ENCODE data around the gene HASPIN. TPM values are rescaled to one million over a fixed set of nuclear protein-coding genes. Genes with fewer than 3 reads are reported as not detected.

HASPIN gene
- total RNA-seq, 1 experiment from 2014 or later = 26.8 TPM

GRCh38 chr17:3765981-3766380, 42.3 kb downstream of the HASPIN start:
- H3K4me3 ChIP-seq = no peak overlapping the region
- H3K79me2 ChIP-seq (ENCODE audit: low read depth) = no peaks in the 10 kb centered on the region
- no peaks in the 10 kb centered on the region for H3K27me3 ChIP-seq (ENCODE audit: insufficient read depth, low read depth)
- intact Hi-C loops (cut with micrococcal nuclease; ENCODE audit: unreplicated experiment) = no loop called here
- POLR2A ChIA-PET (ENCODE audit: unreplicated experiment) = no interaction called here
- H3K4me2 ChIP-seq = no peak overlapping the region
- H3K9me2 ChIP-seq (ENCODE audit: insufficient read depth) = no peaks in the 10 kb centered on the region
- H3K27ac ChIP-seq = no peak overlapping the region
- BruUV-seq (replicated peaks) = no TSS peak
- no peaks in the 10 kb centered on the region for H3K36me3 ChIP-seq (ENCODE audit: low read depth)
- CTCF ChIA-PET = interaction anchor here (0.7 kb wide), 1 partner anchor 15 kb away, joined by 5 read pairs; no protein-coding TSS in a partner anchor
- no peaks in the 10 kb centered on the region for H4K20me1 ChIP-seq (ENCODE audit: insufficient read depth)
- H3K4me1 ChIP-seq (replicated peaks; ENCODE audit: insufficient read depth) = no peaks in the 10 kb centered on the region
- no peaks in the 10 kb centered on the region for H3K9me3 ChIP-seq (ENCODE audit: insufficient read depth, low read depth)
- DNase-seq = no peak
- H2AFZ ChIP-seq = no peak overlapping the region
- H3F3A ChIP-seq (ENCODE audit: insufficient read depth, low read depth) = no peaks in the 10 kb centered on the region
- TF ChIP-seq, protein P1, sequence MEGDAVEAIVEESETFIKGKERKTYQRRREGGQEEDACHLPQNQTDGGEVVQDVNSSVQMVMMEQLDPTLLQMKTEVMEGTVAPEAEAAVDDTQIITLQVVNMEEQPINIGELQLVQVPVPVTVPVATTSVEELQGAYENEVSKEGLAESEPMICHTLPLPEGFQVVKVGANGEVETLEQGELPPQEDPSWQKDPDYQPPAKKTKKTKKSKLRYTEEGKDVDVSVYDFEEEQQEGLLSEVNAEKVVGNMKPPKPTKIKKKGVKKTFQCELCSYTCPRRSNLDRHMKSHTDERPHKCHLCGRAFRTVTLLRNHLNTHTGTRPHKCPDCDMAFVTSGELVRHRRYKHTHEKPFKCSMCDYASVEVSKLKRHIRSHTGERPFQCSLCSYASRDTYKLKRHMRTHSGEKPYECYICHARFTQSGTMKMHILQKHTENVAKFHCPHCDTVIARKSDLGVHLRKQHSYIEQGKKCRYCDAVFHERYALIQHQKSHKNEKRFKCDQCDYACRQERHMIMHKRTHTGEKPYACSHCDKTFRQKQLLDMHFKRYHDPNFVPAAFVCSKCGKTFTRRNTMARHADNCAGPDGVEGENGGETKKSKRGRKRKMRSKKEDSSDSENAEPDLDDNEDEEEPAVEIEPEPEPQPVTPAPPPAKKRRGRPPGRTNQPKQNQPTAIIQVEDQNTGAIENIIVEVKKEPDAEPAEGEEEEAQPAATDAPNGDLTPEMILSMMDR (conservative IDR thresholded peaks at IDR 0.05) = no peak
- no peak for TF ChIP-seq EZH2 (IDR thresholded peaks at IDR 0.05; ENCODE audit: low read depth)

DNA sequence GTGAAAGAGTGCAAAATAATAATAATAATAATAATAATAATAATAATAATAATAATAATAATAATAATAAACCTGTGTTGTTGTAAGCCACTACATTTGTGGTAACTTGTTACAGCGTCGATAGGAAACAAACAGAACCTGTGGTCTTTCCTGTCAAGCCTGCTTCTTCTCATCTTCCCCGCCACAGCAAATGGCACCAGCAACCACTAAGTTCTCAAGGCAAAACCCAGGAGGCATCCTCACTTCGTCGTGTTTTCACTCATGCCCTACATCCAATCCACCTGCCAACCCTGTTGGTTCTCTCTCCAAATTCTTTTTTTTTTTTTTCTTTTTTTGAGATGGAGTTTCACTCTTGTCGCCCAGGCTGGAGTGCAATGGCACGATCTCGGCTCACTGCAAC, 43.1 kb downstream of the HASPIN start:
- Histone ChIP-seq H3K9me2 (ENCODE audit: insufficient read depth) (no peaks in the 10 kb centered on the region), H3K4me1 (replicated peaks; ENCODE audit: insufficient read depth) (no peaks in the 10 kb centered on the region), H3K27me3 (ENCODE audit: insufficient read depth, low read depth) (no peaks in the 10 kb centered on the region), H3K79me2 (ENCODE audit: low read depth) (no peaks in the 10 kb centered on the region), H3K27ac (no peak overlapping the region), H2AFZ (no peak overlapping the region), H3K9me3 (ENCODE audit: insufficient read depth, low read depth) (no peaks in the 10 kb centered on the region), H3F3A (ENCODE audit: insufficient read depth, low read depth) (no peaks in the 10 kb centered on the region), H3K36me3 (ENCODE audit: low read depth) (no peaks in the 10 kb centered on the region), H3K4me2 (no peak overlapping the region), H4K20me1 (ENCODE audit: insufficient read depth) (no peaks in the 10 kb centered on the region), H3K4me3 (no peak overlapping the region)
- BruUV-seq (replicated peaks) = no TSS peak
- TF ChIP-seq EZH2 (IDR thresholded peaks at IDR 0.05; ENCODE audit: low read depth) = no peak
- TF ChIP-seq, protein P1 (conservative IDR thresholded peaks at IDR 0.05) = no peak
- DNase-seq = no peak
- intact Hi-C loops (cut with micrococcal nuclease; ENCODE audit: unreplicated experiment) = no loop called here
- ChIA-PET POLR2A (ENCODE audit: unreplicated experiment) (no interaction called here), CTCF (interaction anchor here (0.7 kb wide), 1 partner anchor 14 kb away, joined by 5 read pairs; no protein-coding TSS in a partner anchor)

GRCh38 chr17:3768341-3768740, 44.6 kb downstream of the HASPIN start:
- Histone ChIP-seq H3K9me2 (ENCODE audit: insufficient read depth) (no peaks in the 10 kb centered on the region), H3K4me1 (replicated peaks; ENCODE audit: insufficient read depth) (0 out of 2 replicates have a peak, but pooled peaks cover 1% of the 10 kb centered on the region), H3F3A (ENCODE audit: insufficient read depth, low read depth) (no peaks in the 10 kb centered on the region), H3K36me3 (ENCODE audit: low read depth) (no peaks in the 10 kb centered on the region), H3K4me2 (no peak overlapping the region), H3K4me3 (no peak overlapping the region), H3K27me3 (ENCODE audit: insufficient read depth, low read depth) (no peaks in the 10 kb centered on the region), H3K27ac (no peak overlapping the region), H3K9me3 (ENCODE audit: insufficient read depth, low read depth) (no peaks in the 10 kb centered on the region), H2AFZ (no peak overlapping the region), H4K20me1 (ENCODE audit: insufficient read depth) (no peaks in the 10 kb centered on the region), H3K79me2 (ENCODE audit: low read depth) (no peaks in the 10 kb centered on the region)
- TF ChIP-seq, protein P1 (conservative IDR thresholded peaks at IDR 0.05) = no peak
- TF ChIP-seq EZH2 (IDR thresholded peaks at IDR 0.05; ENCODE audit: low read depth) = no peak
- no peak for DNase-seq
- POLR2A ChIA-PET (ENCODE audit: unreplicated experiment) = no interaction called here
- no TSS peak for BruUV-seq (replicated peaks)
- CTCF ChIA-PET = no interaction called here
- intact Hi-C loops (cut with micrococcal nuclease; ENCODE audit: unreplicated experiment) = no loop called here

Data from PC-9 (cell line).